ENCODE measurements around the gene MICOS13.
"Not testable (repeated sequence)": the region's sequence is repeated elsewhere in the genome, so short reads cannot be mapped to it uniquely, and the experiment has no call there.

MICOS13 gene, protein sequence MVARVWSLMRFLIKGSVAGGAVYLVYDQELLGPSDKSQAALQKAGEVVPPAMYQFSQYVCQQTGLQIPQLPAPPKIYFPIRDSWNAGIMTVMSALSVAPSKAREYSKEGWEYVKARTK

DNA sequence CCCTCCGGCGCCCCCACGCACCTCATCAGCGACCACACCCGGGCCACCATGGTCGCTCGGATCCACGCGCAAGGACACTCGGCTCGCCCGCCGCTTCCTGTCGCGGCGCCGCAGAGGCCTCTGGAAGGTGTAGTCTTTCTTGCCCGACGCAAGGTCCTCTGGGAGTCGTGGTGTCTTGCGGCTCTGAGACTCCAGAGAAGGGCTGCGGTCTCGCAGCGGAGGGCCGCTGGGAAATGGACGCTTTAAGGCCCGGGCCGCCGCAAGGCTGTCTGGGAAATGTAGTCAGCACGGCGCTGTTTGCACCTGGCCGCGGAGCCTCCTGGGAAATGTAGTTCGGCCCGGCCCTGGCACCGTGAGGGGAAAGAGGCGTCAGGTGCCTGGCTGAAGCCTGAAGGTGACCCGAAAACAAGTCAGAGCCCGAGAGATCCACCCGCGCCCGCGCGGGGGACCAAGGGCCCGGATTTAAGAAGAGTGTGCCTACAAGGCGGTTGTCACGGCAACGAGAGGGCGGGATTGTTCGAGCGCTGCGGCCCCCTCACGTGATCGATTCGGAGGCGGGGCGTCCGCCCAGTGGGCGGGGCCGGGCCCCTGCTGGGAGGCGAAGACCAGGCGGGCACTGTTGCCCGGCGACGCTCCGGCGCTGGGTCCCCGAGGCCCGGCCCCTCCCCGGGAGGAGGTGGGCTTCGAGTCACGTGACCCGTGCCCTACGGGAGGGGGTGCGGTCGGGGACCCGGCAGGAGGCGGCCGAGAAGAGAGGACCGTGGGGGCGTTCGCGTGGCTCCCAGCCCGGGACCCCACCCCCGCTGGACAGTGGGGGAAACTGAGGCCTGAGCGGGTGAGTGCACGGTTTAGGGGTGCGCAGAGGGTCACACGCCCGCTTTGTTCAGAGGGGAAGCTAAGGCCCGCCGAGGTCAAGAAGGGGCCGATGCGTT lies at the start of gene MICOS13, which contains the start of gene HSD11B1L:
Gene MICOS13 (minus strand): TSS at position 80 of the 932 bp plus-strand sequence. CDS start 30 bp downstream, at position 50.
Gene HSD11B1L (plus strand): TSS at position 591 of the 932 bp plus-strand sequence. CDS start 3,806 bp downstream, outside the sequence.
- peak; percentile 98 for DNase-seq (ENCODE audit: low spot score)

DNA sequence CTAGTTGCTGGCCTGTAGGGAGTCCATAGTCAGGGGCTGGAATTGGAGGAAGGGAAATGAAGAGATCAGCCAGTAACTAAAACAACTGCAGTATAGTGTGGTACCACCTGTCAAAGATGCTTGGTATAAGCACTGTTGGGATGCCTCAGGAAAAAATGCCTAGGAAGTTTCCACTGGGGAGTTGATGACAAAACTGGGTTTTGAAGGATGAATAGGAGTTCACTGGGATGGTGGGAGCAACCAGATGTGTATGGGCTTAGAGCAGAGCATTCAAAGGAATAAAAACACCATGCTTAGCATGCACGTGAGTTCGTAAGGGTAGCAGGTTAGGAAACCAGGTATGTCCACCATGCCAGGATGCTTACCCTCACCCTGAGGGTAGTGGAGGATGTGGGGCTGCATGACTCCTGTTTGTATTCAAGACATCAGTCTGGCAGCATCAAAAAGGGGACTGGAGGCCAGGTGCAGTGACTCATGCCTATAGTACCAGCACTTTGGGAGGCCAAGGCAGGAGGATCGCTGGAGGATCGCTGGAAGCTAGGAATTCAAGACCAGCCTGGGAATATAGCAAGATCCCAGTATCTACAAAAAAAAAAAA lies 47.2 kb upstream of the MICOS13 start:
- DNase-seq (ENCODE audit: low spot score): no peak

DNA sequence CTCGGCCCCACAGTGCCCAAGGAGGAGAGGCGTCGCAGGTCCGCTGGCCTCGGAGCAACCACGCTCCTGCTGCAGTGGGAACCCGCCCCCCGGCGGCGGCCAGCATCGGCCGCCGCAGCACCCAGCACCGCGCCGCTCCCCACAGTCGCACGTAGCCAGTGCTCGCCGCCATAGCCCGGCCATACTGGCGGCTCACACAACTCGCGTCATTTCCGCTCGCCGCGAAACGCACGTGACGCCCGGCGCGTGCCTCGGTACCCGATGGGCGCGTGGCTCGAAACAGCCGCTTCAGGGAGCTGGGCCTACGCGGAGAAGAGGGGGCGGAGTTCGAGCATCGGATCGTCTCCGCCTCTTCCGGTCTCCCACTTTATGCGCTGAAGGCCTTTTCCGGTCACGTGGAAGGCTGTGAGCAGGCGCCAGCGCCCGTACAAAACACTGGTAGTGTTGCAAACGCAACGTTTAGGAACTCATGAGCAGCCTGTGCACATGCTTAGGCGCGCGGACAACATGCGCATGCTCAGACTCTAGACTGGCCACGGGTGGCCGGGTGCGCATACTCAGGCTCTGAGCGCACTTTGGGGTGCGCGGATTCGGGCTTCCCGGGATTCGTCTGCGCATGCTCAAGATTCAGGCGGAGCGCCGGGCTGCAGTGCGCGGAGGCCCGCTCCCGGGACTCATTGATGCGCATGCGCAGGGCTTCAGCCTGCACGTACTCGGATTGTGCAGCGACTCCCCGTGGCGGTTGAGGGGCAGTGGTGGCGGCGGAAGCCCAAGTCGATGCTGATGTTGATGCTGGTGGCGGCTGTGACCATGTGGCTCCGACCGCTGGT lies 39.9 kb upstream of the MICOS13 start, which contains the start of the genes CATSPERD and LONP1:
Gene CATSPERD (plus strand): TSS at position 677 of the 830 bp plus-strand sequence. CDS start 101 bp downstream, at position 778.
Gene LONP1 (minus strand): TSS at position 186 of the 830 bp plus-strand sequence. CDS start 14 bp downstream, at position 172.
- peak; percentile 98 for DNase-seq (ENCODE audit: low spot score)

DNA sequence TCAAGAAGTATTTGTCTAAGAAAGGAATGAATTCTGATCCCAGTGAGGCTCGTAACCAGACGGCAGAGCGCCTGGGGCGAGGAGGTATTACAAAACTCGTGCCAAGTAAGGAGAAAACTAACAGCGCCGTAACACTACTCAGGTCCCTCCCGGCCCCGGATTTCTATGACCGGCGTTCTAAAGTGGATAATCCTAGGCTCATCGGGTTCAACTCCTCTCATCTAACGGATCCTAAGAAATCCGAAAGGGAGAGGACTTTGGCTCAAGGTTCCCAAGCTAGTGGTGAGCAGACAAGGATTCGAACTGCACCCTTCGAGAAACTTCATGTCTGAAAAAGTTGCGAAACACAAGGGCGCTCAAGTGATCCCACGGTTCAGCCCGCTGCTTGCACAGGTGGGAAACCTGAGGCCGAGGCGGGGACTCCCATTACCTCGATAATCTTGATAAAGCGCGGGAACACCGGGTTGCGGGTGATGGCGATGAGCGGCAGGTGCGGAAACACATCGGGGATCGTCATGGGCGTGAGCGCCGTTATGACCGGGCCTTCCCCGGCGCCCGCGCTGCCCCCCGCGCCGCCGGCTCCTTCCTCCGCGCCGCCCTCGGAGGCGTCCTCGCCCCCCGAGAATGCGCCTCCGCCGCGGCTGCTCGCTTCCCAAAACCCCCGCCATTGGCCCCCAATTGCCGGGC lies 39.1 kb upstream of the MICOS13 start:
- peak; percentile 34 for DNase-seq (ENCODE audit: low spot score)

DNA sequence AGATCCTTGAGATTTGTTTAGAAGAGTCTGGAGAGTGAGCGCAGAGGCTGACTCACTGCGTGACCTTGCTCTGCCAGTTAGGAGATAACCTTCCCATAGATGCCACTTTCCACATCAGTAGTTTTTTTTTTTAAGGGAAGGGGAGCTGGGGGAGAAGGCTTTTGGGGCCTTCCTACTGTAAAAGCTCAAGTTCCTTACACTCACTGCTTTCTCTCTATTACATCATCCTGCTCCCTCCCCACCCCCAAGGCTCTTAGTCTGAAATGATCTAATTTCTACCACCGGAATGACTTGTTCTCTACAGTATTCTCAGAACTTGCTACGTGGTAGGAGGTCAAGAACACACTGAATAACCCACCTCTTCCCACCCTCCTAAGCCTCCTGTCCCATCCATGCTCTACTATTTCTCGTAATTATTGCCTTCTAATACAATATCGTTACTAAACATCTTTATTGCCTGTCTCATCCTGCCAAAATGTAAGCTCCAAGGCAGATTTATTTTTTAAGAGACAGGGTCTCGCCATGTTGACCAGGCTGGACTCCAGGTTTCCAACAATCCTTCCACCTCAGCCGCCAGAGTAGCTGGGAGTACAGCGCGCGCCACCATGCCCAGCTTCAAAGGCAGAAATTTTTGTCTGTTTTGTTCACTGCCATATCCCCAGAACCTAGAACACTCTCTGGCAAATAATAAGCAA lies 38.4 kb upstream of the MICOS13 start:
- DNase-seq (ENCODE audit: low spot score): peak; percentile 52

DNA sequence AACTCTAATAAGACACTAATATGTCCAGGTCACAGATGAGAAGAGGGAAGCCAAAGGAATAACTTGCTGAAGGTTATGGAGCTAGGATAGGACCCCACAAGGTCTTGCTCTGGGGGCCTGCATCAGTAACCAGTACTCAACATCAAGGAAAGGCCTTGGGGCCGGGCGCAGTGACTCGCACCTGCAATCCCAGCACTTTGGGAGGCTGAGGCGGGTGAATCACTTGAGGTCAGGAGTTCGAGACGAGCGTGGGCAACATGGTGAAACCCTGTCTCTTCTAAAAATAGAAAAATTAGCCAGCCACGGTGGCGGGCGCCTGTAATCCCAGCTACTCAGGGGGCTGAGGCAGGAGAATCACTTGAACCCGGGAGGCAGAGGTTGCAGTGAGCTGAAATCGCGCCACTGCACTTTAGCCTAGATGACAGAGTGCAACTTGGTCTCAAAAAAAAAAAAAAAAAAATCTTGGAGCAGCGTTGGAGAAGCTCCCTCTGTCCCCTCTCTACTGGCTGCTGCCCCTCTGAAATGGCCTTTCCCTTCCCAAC lies 37.8 kb upstream of the MICOS13 start:
- no peak for DNase-seq (ENCODE audit: low spot score)

DNA sequence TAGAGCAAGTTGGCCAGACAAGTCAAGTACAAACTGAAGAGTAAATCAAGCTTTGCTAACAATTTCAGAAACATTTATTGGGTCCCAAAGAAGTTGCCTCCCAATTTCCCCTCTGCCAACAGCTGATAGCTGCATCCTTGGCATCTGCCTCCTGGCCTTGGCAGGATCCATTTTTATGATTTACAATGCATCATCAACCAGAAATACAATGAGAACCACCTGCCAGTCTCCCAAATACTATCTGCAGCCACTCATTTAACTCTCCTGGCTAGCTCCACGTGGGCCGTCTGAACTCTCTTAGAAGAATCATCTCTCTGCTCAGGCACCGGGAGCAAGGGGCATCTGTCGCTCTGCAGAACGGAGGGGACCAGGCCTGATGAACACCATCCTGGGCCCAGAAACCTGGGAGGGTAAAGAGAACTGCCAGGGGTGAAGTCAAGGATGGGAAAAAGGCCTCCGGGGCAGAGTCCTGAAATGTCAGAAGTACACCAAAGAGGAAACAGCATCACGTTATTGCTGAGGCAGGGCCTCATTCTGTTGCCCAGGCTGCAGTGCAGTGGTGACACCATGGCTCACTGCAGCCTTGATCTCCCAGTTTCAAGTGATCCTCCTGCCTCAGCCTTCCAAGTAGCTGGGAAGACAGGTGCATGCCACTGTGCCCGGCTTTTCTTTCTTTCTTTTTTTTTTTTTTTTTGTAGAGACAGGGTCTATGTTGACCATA lies 37.1 kb upstream of the MICOS13 start:
- no peak for DNase-seq (ENCODE audit: low spot score)

DNA sequence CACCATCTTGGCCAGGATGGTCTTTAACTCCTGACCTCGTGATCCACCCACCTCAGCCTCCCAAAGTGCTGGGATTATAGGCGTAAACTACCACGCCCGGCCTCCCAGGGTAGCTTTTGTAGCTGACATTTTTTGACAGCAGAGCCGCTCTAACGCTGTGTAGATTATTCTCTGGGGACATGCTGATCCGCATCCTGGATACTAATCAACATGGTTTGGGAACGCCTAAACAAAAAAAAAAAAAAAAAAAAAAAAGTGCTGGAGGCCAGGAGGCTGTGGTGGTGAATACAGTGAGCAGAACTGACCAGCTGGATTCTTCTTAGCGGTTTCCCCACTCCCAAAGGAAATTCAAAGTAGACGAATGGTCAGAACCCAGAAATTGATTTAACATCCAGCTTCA lies 34.5 kb upstream of the MICOS13 start:
- DNase-seq (ENCODE audit: low spot score): no peak

DNA sequence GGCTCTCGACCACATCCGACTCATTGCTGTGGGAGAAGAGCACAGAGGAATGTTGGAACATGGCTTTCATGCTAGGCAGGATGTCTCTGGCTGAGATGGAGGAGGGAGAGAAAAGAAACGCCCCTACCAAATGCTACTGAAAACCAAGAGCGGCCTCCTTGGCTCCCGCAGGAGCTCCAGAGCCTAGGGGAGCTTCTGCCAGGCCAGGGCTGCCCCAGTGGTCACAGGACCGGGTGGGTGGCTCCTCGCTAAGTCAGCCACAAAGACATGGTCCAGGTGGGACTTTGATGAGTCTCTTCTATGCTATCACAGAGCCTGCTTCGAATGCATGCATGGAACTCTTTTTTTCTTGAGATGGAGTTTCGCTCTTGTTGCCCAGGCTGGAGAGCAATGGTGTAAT lies 32.9 kb upstream of the MICOS13 start:
- no peak for DNase-seq (ENCODE audit: low spot score)

DNA sequence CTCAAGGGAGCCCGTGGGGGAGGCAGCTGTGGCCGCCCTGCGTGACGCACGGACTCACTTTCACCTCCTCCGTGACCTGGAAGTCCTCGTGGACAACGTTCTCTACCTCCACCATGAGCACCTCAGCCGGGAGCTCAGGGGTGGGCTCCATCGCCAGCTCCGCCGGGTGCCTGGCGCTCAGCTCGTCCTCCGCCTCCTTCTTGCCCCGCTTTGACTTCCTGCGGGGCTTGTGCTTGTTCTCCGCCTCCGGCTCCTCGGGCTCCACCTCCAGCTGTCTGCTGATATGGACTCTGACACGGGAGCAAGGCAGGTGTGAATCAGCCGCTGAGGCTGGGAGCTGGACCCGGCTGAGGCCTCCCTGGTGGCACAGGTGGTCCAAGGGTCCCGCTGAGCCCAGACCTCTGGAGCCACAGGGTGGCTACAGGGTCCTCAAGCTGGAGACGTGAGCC lies 31.4 kb upstream of the MICOS13 start:
- DNase-seq (ENCODE audit: low spot score): no peak

DNA sequence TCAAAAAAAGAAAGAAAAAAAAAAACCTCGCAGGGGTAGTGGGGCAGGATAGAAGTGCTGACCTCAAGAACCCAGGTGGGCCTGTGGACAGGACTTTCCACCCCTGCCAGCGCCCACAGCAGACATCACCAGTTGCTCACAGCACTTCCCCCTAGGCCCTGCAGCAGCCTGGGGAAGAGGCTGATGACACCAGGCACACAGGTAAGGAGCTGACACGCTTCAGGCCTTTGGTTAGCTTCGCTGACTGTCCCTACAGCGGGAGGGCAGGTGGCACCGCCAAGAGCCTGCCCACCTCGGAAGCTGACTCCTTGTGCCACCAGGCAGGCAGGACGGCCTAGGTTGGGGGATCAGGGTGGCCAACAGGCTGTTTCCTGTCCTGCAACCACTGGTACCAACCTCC lies 30.7 kb upstream of the MICOS13 start:
- DNase-seq (ENCODE audit: low spot score): no peak

DNA sequence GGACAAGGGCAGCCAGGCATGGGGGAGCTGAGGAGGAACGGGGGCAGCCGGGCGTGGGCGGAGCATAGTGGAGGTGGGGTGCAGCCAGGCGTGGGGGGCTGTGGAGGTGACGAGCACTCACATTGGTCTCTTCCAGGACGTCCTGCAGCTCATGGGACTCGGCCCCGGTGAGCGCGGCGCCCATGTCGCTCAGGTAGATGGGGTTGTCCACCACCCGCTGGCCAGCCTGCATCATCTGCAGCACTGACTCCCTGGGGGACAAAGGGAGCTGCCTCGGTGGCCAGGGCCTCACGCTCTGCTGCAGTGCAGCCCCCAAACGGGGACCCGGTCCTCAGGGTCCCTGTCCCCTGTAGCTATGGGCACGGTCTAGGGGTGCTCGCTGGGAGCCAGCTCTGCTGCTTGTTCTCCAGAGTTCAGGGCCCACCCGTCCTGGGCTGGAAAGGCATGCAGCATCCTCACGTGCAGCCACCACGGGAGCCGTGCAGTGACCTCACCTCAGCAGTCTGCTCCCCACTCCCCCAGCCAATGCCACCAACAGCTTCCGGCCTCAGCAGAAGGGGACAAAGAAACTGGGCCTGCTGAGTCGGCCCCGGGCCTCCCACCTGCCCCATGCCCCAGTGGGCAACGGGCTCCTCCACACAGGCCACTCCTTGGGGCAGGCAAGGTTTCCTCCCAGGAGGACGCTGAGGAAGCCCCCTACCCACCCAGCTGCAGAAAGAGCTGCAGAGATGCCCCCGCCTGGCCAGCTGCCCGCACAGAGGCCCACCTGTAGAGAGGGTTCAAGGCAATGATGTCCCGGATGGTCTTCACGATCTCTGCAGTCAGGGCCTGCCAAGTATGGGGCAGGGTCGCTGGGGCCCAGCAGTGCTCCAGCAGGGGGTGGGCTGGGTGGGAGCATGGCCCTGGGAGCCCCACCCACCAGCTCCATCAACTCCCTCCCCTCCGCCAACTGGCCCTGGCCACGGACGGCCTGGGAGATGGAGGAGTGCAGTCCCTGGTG lies 27.6 kb upstream of the MICOS13 start:
- DNase-seq (ENCODE audit: low spot score): no peak

DNA sequence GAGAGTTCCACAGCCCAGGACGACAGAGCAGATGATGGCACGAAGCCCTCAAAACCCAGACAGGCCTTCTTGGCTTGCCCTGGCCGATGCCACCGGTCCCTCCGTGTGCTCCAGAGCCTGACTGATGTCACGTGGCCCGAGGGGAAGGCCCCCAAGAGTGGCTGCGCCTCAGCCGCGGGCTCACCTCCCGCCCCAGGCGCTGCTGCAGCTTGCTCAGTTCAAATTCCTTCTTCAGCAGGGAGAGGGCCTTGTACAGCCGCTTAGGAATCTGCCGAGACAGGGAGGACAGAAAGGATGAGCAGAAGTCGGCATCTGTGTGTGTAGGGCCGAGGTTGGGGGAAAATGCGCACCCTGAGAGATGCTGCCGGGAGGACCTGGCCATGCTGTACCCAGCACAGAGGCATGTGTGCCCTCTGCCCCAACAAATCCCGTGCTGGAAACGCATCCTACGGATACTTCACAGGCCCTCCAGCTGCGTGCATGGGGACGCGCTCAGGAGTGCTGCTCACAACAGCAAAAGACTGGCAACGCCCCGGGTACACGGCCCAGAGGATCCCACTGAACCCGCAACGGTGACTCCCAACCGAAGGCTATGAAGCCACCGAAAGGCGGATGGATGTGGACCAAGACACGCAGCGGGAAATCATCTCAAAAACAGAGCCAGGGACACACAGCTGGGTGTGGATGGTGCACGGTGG lies 26.7 kb upstream of the MICOS13 start:
- DNase-seq (ENCODE audit: low spot score): no peak

DNA sequence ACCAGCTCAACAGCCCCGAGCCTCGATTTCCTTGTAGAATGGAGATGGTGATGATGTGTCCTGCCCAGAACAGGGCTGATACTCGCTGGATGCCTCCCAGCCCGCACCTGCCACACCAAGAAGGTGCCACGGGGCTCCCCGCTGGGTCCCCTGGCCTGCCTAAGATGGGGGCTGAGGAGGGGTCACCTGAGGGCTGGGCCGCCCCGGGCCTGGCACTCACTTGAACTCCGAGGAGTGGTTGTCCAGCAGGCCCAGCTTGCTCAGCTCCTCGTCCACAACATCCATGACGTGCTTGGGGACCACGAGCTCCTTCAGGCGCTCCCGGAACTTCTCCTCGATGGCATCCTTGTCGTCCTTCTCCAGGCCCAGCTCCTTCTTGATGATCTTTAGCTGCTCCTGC lies 25.2 kb upstream of the MICOS13 start:
- no peak for DNase-seq (ENCODE audit: low spot score)

DNA sequence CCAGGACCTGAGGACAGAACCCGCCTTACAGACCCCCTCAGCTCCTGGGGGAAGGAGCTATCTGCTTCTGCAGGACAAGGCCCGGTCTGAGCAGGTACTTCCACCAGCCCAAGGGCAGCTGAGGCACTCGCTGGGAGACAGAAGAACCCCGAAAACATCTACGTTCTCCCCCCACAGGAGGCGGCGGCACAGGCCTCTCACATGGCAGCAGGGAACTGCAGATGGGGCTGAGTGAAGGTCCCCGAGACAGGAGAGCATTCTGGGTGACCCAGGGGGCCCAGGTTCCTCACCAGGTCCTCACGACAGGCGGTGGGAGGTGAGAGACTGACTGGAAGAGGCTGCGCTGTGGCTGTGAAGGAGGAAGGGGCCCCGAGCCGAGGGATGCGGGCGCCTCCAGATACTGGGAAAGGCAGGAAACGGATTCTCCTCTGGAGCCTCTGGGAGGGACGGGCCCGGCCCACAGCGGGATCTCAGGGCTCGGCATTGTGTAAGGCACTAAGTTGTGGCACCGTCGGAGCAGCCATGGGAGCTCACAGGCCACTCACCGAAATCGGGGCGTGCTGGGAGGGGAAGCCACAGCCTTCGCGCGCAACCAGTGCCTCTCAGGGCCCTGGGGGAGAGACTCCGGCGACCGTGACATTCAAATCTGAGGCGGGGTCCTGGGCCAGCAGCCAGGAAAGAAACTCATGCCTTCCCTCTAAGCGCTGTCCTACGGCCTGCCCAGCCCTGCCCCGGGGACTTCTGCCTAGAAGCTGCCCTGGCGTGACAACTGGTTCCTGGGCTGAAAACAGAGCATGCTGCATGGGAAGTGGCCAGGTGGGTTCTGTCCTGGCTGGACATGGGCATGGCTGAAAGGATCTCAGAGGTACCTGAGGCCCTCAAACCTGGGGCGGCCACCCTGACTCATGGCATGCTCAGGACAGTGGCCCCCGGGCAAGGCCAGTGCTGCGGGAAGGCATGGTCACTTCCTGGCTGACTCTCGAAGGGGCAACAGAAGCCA lies 23.8 kb upstream of the MICOS13 start:
- no peak for DNase-seq (ENCODE audit: low spot score)

DNA sequence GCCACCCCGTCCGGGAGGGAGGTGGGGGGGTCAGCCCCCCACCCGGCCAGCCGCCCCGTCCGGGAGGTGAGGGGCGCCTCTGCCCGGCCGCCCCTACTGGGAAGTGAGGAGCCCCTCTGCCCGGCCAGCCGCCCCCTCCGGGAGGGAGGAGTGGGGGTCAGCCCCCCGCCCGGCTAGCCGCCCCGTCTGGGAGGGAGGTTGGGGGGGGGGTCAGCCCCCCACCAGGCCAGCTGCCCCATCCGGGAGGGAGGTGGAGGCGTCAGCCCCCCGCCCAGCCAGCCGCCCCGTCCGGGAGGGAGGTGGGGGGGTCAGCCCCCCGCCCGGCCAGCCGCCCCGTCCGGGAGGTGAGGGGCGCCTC lies 21.7 kb upstream of the MICOS13 start:
- not testable (repeated sequence) for DNase-seq (ENCODE audit: low spot score)

Measured in HuH-7.5 (cell line).